ENCODE measurements around the gene ACACB. TPM values are rescaled to one million over a fixed set of nuclear protein-coding genes. Genes with fewer than 3 reads are reported as not detected.

Gene ACACB
- total RNA-seq, 4 donors from 2014 or later: 19.6 to 38.2 (median 25.8) TPM

GRCh38 chr12:109259545-109259895, 143.1 kb downstream of the ACACB start:
- H3K4me3 ChIP-seq (ENCODE audit: low read depth, poor library complexity, severe bottlenecking): no peak overlapping the region
- intact Hi-C loops (cut with DNase I; ENCODE audit: low total_unique reads): no loop called here
- TF ChIP-seq POLR2A (IDR thresholded peaks at IDR 0.05) (no peak), CTCF (IDR thresholded peaks at IDR 0.05) (no peak)
- DNase-seq (ENCODE audit: low spot score in 2 of 2): no peak
- WGBS, 2 donors: 75 to 81% methylated on average over 1 of the region's 1 CpG

GRCh38 chr12:109261087-109261486, 144.7 kb downstream of the ACACB start:
- no peak for TF ChIP-seq POLR2A (IDR thresholded peaks at IDR 0.05)
- TF ChIP-seq CTCF (IDR thresholded peaks at IDR 0.05): no peak
- H3K4me3 ChIP-seq (ENCODE audit: low read depth, poor library complexity, severe bottlenecking): no peak overlapping the region
- DNase-seq (ENCODE audit: low spot score in 2 of 2): no peak
- intact Hi-C loops (cut with DNase I; ENCODE audit: low total_unique reads): no loop called here
- WGBS, 2 donors: 83 to 96% methylated on average over 1 of the region's 1 CpG

- intact Hi-C loops (cut with DNase I; ENCODE audit: low total_unique reads): no loop called here
- no peak overlapping the region for H3K4me3 ChIP-seq (ENCODE audit: low read depth, poor library complexity, severe bottlenecking)
- no peak for DNase-seq (ENCODE audit: low spot score in 2 of 2)
- TF ChIP-seq POLR2A (IDR thresholded peaks at IDR 0.05): no peak
- TF ChIP-seq CTCF (IDR thresholded peaks at IDR 0.05): no peak
- 86 to 92% methylated on average over 2 of the region's 2 CpGs for WGBS, 2 donors
Measured at GRCh38 chr12:109261939-109262338, 145.6 kb downstream of the ACACB start.

- H3K4me3 ChIP-seq (ENCODE audit: low read depth, poor library complexity, severe bottlenecking): no peak overlapping the region
- no peak for TF ChIP-seq CTCF (IDR thresholded peaks at IDR 0.05)
- TF ChIP-seq POLR2A (IDR thresholded peaks at IDR 0.05): no peak
- intact Hi-C loops (cut with DNase I; ENCODE audit: low total_unique reads): no loop called here
- DNase-seq (ENCODE audit: low spot score in 2 of 2): no peak
- 98 to 99% methylated on average over 3 of the region's 3 CpGs for WGBS, 2 donors
Measured at GRCh38 chr12:109263439-109263838, 147.1 kb downstream of the ACACB start.

GRCh38 chr12:109264095-109264942, 147.9 kb downstream of the ACACB start:
- TF ChIP-seq CTCF (IDR thresholded peaks at IDR 0.05): no peak
- no peak for TF ChIP-seq POLR2A (IDR thresholded peaks at IDR 0.05)
- DNase-seq (ENCODE audit: low spot score in 2 of 2): peak; percentile 39 to 93
- intact Hi-C loops (cut with DNase I; ENCODE audit: low total_unique reads): no loop called here
- 49 to 65% methylated on average over 23 of the region's 23 CpGs for WGBS, 2 donors
- H3K4me3 ChIP-seq (ENCODE audit: low read depth, poor library complexity, severe bottlenecking): no peak overlapping the region
